GM23338 (cell line): ENCODE measurements around the gene GGT6.

ENCODE experiments used
- CREB1 ChIP-seq: fragments of 250-450 bp; sonication (Bioruptor Pico); IDR thresholded peaks from 2 replicates; pipeline ENCODE4 v1.5.0; 2020; ENCODE audit warnings: low read depth, mild to moderate bottlenecking, moderate library complexity
- EZH2 ChIP-seq: fragments of 200-600 bp; sonication (generic); IDR thresholded peaks from one replicate; pipeline ENCODE4 v1.8.0; 2017; ENCODE audit warnings: antibody characterized with exemption, mild to moderate bottlenecking, low read depth; ENCODE audit not compliant: unreplicated experiment
- EZH2phosphoT487 ChIP-seq: fragments of 200-600 bp; sonication (generic); IDR thresholded peaks from one replicate; pipeline ENCODE4 v1.8.1; 2018; ENCODE audit warnings: antibody characterized with exemption; ENCODE audit not compliant: unreplicated experiment
- JUNB ChIP-seq: IDR thresholded peaks from one replicate; pipeline ENCODE4 v1.6.1; 2016; ENCODE audit warnings: antibody characterized with exemption; ENCODE audit not compliant: unreplicated experiment
- POLR2AphosphoS5 ChIP-seq: IDR thresholded peaks from 2 replicates; pipeline ENCODE4 v1.6.1; 2016; ENCODE audit warnings: antibody characterized with exemption, low read depth
- STAT1 ChIP-seq: IDR thresholded peaks from one replicate; pipeline ENCODE4 v1.6.1; 2016; ENCODE audit warnings: antibody characterized with exemption; ENCODE audit not compliant: unreplicated experiment
- ZNF114 ChIP-seq: fragments of 250-450 bp; sonication (Bioruptor Pico); IDR thresholded peaks from 2 replicates; pipeline ENCODE4 v1.5.0; 2020; ENCODE audit warnings: mild to moderate bottlenecking, moderate library complexity
- ZNF331 ChIP-seq: fragments of 250-450 bp; sonication (Bioruptor Pico); IDR thresholded peaks from 2 replicates; pipeline ENCODE4 v1.5.0; 2020; ENCODE audit warnings: low read depth, mild to moderate bottlenecking, moderate library complexity
- TF ChIP-seq, protein P1 (sequence below), 2 experiments: fragments of 200-600 bp in 1 of 2; sonication (generic) in 1 of 2; conservative IDR thresholded peaks; 2 replicates each; pipeline versions ENCODE4 v1.5.1 to v1.6.1; 2016 to 2017; ENCODE audit warnings: antibody characterized with exemption in 2 of 2, low read depth in 2 of 2, mild to moderate bottlenecking in 2 of 2, moderate library complexity in 1 of 2
- TF ChIP-seq, protein P2 (sequence below): IDR thresholded peaks from one replicate; pipeline ENCODE4 v1.6.1; 2018; ENCODE audit warnings: antibody characterized with exemption; ENCODE audit not compliant: unreplicated experiment
- TF ChIP-seq, protein P3 (sequence below): IDR thresholded peaks from 2 replicates; pipeline ENCODE4 v1.6.1; 2016; ENCODE audit warnings: antibody characterized with exemption

DNA sequence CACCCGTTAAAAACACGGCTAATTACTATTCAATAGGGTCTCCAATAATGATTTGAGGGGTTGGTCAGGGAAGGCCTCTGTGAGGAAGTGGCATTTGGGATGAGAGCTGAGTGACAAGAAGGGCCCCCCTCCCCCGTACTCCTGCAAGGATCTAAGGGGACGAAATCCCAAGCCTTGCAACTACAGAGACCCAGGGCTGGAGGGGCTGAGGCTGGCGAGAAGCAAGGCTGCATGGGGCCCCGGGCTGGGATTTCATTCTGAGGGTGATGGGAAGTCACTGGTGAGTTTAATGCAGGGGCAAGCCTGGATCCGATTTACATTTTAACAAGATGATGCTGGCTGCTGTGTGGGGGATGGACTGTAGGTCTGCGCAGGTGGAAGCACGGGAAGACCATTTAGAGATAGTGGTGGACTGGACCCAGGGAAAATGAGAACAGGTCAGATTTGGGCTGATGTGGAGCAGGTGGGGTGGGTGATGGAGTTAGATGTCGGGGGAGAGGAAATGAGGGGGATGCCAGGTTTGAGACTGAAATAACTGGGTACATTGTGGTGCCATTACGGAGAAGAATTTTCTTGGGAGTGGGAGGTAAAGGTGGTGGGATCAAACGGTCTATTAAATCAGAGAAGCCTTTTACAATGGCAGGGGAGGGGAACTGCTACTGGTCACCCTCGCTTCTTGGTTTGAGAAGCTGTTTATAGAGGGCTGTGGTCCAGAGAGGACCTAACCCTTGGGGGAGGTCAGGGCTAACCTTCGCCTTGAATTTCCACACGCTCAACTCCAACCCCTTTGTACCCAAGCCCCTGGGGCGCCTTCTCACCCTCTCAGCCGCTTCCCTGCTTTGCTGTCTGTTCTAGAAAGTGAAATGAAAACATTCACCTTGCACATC, 4.3 kb downstream of the GGT6 start:
- TF ChIP-seq EZH2 (no peak), ZNF331 (no peak), POLR2AphosphoS5 (no peak), JUNB (no peak), EZH2phosphoT487 (no peak), CREB1 (CRISPR knock-in tag) (no peak), ZNF114 (CRISPR knock-in tag) (no peak), STAT1 (no peak)
- TF ChIP-seq, protein P1, sequence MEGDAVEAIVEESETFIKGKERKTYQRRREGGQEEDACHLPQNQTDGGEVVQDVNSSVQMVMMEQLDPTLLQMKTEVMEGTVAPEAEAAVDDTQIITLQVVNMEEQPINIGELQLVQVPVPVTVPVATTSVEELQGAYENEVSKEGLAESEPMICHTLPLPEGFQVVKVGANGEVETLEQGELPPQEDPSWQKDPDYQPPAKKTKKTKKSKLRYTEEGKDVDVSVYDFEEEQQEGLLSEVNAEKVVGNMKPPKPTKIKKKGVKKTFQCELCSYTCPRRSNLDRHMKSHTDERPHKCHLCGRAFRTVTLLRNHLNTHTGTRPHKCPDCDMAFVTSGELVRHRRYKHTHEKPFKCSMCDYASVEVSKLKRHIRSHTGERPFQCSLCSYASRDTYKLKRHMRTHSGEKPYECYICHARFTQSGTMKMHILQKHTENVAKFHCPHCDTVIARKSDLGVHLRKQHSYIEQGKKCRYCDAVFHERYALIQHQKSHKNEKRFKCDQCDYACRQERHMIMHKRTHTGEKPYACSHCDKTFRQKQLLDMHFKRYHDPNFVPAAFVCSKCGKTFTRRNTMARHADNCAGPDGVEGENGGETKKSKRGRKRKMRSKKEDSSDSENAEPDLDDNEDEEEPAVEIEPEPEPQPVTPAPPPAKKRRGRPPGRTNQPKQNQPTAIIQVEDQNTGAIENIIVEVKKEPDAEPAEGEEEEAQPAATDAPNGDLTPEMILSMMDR (conservative IDR thresholded peaks at IDR 0.05; ENCODE audit: low read depth in 2 of 2) = no peak
- TF ChIP-seq, protein P2, sequence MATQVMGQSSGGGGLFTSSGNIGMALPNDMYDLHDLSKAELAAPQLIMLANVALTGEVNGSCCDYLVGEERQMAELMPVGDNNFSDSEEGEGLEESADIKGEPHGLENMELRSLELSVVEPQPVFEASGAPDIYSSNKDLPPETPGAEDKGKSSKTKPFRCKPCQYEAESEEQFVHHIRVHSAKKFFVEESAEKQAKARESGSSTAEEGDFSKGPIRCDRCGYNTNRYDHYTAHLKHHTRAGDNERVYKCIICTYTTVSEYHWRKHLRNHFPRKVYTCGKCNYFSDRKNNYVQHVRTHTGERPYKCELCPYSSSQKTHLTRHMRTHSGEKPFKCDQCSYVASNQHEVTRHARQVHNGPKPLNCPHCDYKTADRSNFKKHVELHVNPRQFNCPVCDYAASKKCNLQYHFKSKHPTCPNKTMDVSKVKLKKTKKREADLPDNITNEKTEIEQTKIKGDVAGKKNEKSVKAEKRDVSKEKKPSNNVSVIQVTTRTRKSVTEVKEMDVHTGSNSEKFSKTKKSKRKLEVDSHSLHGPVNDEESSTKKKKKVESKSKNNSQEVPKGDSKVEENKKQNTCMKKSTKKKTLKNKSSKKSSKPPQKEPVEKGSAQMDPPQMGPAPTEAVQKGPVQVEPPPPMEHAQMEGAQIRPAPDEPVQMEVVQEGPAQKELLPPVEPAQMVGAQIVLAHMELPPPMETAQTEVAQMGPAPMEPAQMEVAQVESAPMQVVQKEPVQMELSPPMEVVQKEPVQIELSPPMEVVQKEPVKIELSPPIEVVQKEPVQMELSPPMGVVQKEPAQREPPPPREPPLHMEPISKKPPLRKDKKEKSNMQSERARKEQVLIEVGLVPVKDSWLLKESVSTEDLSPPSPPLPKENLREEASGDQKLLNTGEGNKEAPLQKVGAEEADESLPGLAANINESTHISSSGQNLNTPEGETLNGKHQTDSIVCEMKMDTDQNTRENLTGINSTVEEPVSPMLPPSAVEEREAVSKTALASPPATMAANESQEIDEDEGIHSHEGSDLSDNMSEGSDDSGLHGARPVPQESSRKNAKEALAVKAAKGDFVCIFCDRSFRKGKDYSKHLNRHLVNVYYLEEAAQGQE = no peak
- TF ChIP-seq, protein P3, sequence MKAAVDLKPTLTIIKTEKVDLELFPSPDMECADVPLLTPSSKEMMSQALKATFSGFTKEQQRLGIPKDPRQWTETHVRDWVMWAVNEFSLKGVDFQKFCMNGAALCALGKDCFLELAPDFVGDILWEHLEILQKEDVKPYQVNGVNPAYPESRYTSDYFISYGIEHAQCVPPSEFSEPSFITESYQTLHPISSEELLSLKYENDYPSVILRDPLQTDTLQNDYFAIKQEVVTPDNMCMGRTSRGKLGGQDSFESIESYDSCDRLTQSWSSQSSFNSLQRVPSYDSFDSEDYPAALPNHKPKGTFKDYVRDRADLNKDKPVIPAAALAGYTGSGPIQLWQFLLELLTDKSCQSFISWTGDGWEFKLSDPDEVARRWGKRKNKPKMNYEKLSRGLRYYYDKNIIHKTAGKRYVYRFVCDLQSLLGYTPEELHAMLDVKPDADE = no peak
